Measurements from ENCODE around the gene BRF1.

Gene BRF1

GRCh38 chr14:105185973-105186372 is 114.8 kb downstream of the BRF1 start:
- TF ChIP-seq, protein P1, sequence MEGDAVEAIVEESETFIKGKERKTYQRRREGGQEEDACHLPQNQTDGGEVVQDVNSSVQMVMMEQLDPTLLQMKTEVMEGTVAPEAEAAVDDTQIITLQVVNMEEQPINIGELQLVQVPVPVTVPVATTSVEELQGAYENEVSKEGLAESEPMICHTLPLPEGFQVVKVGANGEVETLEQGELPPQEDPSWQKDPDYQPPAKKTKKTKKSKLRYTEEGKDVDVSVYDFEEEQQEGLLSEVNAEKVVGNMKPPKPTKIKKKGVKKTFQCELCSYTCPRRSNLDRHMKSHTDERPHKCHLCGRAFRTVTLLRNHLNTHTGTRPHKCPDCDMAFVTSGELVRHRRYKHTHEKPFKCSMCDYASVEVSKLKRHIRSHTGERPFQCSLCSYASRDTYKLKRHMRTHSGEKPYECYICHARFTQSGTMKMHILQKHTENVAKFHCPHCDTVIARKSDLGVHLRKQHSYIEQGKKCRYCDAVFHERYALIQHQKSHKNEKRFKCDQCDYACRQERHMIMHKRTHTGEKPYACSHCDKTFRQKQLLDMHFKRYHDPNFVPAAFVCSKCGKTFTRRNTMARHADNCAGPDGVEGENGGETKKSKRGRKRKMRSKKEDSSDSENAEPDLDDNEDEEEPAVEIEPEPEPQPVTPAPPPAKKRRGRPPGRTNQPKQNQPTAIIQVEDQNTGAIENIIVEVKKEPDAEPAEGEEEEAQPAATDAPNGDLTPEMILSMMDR (conservative IDR thresholded peaks at IDR 0.05) = no peak
- H3K27ac ChIP-seq = no peak overlapping the region

GRCh38 chr14:105185001-105185400 is 115.8 kb downstream of the BRF1 start:
- TF ChIP-seq, protein P1 (conservative IDR thresholded peaks at IDR 0.05) = no peak
- no peak overlapping the region for H3K27ac ChIP-seq

GRCh38 chr14:105184461-105184860 is 116.3 kb downstream of the BRF1 start:
- TF ChIP-seq, protein P1 (conservative IDR thresholded peaks at IDR 0.05) = no peak
- H3K27ac ChIP-seq = no peak overlapping the region

- H3K27ac ChIP-seq = no peak overlapping the region
- TF ChIP-seq, protein P1 (conservative IDR thresholded peaks at IDR 0.05) = no peak
Measured at GRCh38 chr14:105182296-105183020, 118.3 kb downstream of the BRF1 start.

DNA sequence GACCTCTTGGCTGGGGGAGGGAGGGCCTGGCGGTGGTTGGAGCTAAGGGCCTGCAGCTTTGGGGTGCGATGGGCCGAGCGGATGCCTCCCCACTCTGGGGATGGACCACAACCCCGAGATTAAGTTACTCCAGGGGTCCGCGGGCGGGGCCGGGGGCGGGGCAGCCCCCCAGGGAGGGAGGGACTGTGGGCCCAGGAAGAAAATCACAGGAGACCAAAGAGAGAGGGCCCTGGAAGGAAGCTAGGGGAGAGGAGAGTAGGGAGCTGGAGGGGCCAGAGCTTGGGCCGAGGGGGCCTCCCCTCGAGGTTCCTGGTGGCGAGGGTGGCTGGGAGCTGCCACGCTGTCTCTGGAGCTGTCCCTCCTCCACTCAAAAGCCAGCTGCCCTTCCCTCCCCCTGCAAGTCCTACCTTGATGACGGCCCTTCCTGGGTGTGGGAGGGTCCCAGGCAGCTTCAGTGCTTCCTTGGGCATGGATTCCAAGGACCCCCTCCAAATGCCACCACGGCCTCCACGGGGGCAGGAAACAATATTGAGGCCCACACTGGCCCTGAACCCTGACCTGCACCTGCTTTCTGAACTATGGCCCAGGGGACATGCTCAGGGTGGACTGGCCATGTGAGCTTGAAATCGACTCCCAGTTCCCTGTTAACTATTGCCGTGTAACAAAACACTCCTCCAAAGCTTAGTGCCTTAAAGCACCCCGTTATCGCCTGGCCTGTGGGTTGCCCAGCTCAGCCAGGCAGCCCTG is 119.1 kb downstream of the BRF1 start:
- TF ChIP-seq, protein P1 (conservative IDR thresholded peaks at IDR 0.05) = no peak
- peak overlapping the region; percentile 70; the same call in 1 of the 2 replicates for H3K27ac ChIP-seq

DNA sequence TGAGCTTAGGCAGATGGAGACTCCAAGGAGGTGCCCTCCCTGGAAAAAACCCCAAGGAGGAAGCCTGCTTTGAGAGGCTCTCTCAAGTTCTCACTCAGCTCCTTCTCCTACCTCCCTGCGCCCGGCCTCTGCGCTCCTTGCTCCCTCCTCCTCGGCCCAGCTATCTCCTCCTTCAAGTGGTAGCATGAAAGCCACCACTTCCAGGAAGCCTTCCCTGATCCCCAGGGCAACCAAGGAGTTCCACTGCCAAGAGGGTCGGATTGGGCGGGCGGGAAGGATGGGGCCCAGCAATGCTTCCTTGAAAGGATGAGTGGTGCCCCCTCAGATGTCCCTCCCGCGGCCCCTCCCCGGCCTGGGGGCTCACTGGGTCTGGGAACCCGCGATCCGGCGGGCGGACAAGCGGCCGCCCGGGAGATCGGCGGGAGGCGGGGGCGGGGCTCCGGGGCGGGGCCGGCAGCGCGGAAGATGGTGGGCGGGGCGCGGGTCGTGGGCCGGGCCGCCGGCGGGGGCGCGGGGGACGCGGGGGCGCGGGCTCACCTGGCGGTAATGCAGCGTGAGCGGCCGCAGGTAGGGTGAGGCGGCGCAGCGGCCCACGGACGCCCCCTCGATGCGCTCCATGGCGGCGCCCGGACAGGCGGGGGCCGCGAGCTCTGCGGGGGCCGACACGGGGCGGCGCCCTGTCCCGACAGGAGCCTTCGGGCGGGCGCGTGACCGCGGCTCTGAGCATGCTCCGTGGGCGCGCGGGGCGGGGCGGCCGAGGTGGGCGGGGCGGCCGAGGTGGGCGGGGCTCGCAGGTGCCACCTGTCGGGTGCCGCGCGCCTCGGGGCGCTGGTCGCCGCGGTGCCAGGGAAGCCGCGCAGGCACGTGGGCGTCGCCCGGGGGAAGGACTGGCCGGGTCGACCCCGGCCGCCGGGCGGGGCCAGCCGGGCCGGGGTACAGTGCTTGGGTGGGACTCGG is 119.9 kb downstream of the BRF1 start, which contains the start of gene NUDT14:
Gene NUDT14, minus strand, starts transcription at position 721 of the 957 bp plus-strand sequence. Its CDS starts 103 bp downstream, at position 618.
- TF ChIP-seq, protein P1 (conservative IDR thresholded peaks at IDR 0.05) = no peak; the same call in 1 of the 2 replicates
- H3K27ac ChIP-seq = peak within 1 kb of the TSS; percentile 70

Data from VCaP (cell line).